ENCODE results near the gene BLACAT1. TPM values are rescaled to one million over a fixed set of nuclear protein-coding genes. Genes with fewer than 3 reads are reported as not detected.

The BLACAT1 gene
- total and polyA plus RNA-seq, 2 of the 13 experiments (the other 11 are each of a cell fraction or from before 2014, with no cell fraction given) = 1.2 to 2.8 TPM

- 15% methylated on average over 4 of the region's 4 CpGs for WGBS (ENCODE audit: low lambda C conversion rate)
- Histone ChIP-seq H3K79me2 (ENCODE audit: insufficient read depth, low read length) (no peaks in the 10 kb centered on the region), H3K27ac (ENCODE audit: extremely low read length, insufficient read depth, low read length) (no peak overlapping the region), H4K20me1 (ENCODE audit: insufficient read depth, low read length) (no peaks in the 10 kb centered on the region), H3K9ac (ENCODE audit: insufficient read depth, low read depth, low read length) (no peak overlapping the region), H3K27me3 (ENCODE audit: control insufficient read depth in 1 of 2, insufficient read depth in 2 of 2, low read length in 2 of 2) (peaks cover 0 to 9% of the 10 kb centered on the region in 2 experiments; a peak in 2 of 5 replicates), H3K4me1 (ENCODE audit: insufficient read depth, low read length) (no peaks in the 10 kb centered on the region), H3K9me3 (ENCODE audit: low read length) (no peaks in the 10 kb centered on the region; the same call in 1 of the 2 replicates), H3K36me3 (replicated peaks in 1 of 2; ENCODE audit: control insufficient read depth in 1 of 2, insufficient read depth in 2 of 2, low read length in 2 of 2) (no peaks in the 10 kb centered on the region), H3K4me2 (ENCODE audit: low read depth, low read length) (no peak overlapping the region), H2AFZ (ENCODE audit: low read length) (no peak overlapping the region), H3K4me3 (replicated peaks in 1 of 3; ENCODE audit: insufficient read depth in 1 of 3, low read depth in 2 of 3, low read length in 3 of 3) (no peak overlapping the region)
- DNase-seq (ENCODE audit: low spot score) (no peak), ATAC-seq (no peak), FAIRE-seq (no peak)
- POLR2A ChIA-PET = no interaction called here
- BruUV-seq (replicated peaks) = no TSS peak
- in situ Hi-C loops (cut with HindIII; ENCODE audit: extremely low pct_ligation_motif_present, low pct_unique_long_range_greater_than_20kb) = no loop called here
- intact Hi-C loops (cut with micrococcal nuclease; ENCODE audit: unreplicated experiment) = no loop called here
- no peak for TF ChIP-seq ZNF782 (CRISPR knock-in tag; IDR thresholded peaks at IDR 0.05; ENCODE audit: borderline replicate concordance)
- TF ChIP-seq, protein P1, sequence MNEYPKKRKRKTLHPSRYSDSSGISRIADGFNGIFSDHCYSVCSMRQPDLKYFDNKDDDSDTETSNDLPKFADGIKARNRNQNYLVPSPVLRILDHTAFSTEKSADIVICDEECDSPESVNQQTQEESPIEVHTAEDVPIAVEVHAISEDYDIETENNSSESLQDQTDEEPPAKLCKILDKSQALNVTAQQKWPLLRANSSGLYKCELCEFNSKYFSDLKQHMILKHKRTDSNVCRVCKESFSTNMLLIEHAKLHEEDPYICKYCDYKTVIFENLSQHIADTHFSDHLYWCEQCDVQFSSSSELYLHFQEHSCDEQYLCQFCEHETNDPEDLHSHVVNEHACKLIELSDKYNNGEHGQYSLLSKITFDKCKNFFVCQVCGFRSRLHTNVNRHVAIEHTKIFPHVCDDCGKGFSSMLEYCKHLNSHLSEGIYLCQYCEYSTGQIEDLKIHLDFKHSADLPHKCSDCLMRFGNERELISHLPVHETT (CRISPR knock-in tag; conservative IDR thresholded peaks at IDR 0.05) = no peak
- TF ChIP-seq ZNF773 (CRISPR knock-in tag; IDR thresholded peaks at IDR 0.05; ENCODE audit: borderline replicate concordance) = no peak
- no peak for TF ChIP-seq SP140L (CRISPR knock-in tag; IDR thresholded peaks at IDR 0.05; ENCODE audit: borderline replicate concordance)
- no peak for TF ChIP-seq E2F1 (CRISPR knock-in tag; IDR thresholded peaks at IDR 0.05)
- no peak for TF ChIP-seq FOXM1 (CRISPR knock-in tag; IDR thresholded peaks at IDR 0.05)
- no peak for TF ChIP-seq TARDBP (CRISPR knock-in tag; IDR thresholded peaks at IDR 0.05)
- no peak for TF ChIP-seq PHB2 (IDR thresholded peaks at IDR 0.05; ENCODE audit: partially characterized antibody)
- no peak for TF ChIP-seq IRF1 (CRISPR knock-in tag; IDR thresholded peaks at IDR 0.05; ENCODE audit: low read depth)
- TF ChIP-seq, protein P2, sequence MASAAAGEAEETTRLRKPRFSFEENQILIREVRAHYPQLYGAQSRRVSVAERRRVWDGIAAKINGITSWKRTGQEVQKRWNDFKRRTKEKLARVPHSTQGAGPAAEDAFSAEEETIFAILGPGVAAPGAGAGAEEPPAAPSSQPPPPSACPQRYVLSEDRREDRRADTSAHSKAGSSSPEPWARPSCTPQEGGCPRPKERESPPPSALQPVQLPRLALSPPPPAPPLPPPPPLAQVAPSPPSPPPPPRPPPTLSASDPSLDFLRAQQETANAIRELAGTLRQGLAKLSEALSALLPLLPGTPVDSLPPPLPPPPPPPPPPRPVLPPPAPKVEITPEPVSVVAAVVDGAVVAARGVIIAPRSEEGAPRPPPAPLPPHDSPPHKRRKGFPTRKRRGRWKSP (CRISPR knock-in tag; IDR thresholded peaks at IDR 0.05) = no peak
- no peak for TF ChIP-seq HOXA3 (CRISPR knock-in tag; IDR thresholded peaks at IDR 0.05)
- no peak for TF ChIP-seq KMT2A (CRISPR knock-in tag; IDR thresholded peaks at IDR 0.05)
- CTCF ChIA-PET (ENCODE audit: low intra/inter-chr PET ratio, low total read pairs) = no interaction called here
Measured at GRCh38 chr1:205473475-205473874, 17.6 kb upstream of the BLACAT1 start.

Measured in HepG2 (cell line).